GM21526 (cell line): ENCODE measurements around the gene NPTXR.
A peak's percentile ranks its signal among the peaks of the same experiment; 100 is the strongest.
"Not testable (repeated sequence)": the region's sequence is repeated elsewhere in the genome, so short reads cannot be mapped to it uniquely, and the experiment has no call there.

Experiments
- ATAC-seq: cut with Tn5 transposase; IDR thresholded peaks from one replicate; pipeline ENCODE4 v1.9.1; 2021; ENCODE audit warnings: moderate library complexity; ENCODE audit not compliant: unreplicated experiment, low FRiP score

NPTXR gene

DNA sequence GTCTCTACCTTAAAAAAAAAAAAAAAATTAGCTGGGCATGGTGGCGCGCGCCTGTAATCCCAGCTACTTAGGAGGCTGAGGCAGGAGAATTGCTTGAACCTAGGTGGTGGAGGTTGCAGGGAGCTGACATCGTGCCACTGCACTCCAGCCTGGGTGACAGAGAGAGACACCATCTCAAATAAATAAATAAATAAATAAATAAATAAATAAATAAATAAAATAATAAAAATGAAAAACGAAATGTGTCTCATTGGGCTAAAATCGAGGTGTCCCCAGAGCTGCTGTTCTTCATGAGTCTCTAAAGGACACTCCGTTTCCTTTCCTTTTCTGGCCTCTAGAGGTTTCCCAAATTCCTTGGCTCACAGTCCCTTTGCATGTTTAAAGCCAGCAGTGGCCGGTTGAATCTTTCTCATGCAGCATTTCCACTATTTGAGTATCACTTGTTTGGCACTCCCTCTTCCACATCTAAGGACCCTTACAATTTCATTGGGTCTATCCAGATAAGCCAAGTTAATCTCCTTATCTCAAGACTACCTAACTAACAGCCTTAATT is 38.7 kb downstream of the NPTXR start:
- ATAC-seq = not testable (repeated sequence)

DNA sequence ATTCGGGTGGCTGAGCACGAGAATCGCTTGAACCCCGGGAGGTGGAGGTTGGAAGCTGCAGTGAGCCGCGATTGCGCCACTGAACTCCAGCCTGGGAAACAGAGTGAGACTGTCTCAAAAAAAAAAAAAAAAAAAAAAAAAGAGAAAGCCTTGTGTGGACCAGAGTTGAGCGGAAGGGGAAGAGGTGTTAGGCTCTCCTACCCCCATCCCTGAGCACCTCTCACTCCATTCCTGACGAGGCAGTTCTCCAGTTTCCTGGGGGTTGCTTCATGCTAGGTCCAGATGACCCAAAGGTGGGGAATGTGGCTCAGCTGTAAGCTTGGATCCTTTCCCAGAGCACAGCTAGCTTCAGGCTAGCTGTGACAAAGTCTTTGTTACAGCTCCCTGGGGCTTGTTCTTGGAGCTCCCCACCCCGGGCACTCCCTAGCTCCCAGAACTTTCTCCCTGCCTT is 41.1 kb downstream of the NPTXR start:
- ATAC-seq = no peak

DNA sequence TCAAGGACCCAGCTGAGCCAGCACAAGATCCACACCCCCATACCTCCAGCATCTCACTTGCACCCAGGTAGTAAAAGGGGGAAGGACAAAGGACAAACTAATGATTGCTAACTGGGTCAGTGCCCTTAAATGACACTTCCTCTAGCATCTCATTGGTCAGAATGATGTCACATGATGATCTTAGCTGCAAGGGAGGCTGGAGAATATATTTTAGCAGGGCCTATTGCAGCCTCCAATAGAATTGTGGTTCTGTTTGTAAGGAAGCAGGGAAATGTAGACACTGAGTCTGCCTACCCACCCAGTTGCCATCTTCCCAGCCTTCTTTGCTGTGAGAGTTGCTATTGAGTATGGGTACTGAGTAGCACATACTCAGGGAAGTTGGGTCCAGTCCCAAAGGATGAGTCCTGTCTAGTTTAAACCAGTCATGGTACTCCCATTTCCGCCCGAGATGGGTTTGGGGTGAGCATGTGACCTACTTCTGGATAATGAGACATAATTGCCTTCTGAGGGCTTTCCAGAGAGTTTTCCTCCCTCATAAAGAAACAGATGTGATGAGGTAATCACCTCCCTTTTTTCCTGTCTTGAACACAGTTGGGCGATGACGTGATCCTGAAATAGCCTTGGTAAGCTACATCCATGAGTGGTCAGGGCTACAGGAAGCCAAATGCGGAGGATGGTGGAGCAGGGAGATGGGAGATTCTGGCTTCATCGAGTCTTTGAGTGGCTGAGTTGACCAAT is 44.4 kb downstream of the NPTXR start:
- no peak for ATAC-seq

DNA sequence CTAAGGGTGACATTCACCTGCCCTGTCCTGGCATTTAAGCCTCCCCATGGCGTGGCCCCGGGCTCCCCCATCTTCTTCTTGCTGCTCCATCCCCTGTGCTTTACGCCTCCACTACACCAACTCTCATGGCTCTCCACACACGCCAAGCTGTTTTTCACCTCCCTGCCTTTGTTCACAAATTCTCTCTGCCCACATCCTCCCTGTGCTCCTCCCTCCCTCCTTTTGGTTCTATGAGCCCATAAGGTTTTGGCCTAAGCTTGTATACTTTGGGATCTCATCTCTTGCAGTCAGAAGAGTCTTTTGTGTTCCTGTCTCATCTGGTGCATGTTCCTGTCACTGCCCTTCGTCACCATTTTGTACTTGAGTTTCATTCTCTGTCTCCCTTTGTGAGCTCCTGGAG is 45.3 kb downstream of the NPTXR start:
- ATAC-seq = no peak

DNA sequence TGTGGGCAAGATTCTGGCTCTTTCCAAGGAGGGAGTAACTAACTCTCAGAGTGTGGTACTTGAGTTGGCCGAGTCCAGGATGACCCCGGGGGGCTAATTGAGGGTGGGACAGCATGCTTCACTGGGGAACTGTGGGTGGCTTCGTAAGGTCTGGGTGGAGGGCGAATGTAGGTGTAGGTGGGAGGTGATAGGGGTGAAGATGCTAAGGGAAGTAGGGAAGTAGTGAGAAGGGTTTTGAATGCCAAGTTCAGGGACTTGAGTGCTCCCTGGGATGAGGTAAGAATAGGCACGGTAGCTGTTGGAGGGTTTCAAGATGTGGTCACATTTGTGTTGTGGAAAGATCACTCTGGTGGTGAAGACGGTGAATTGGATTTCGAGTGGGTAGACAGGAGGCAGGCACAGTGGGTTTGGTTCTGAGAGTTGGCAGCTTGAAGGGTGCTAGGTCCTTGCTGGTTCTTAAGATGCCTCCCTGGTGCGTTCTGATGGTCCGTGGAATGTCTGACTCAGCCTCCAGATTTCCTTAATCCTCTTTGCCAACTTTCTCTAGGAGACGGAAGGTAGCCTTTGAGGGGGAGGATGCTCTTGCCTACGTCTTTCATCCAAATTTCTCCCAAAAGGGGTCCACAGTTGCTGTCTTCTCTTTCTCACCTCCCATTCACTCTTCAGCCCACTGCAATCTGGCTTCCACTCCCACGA is 47.4 kb downstream of the NPTXR start:
- ATAC-seq = no peak

DNA sequence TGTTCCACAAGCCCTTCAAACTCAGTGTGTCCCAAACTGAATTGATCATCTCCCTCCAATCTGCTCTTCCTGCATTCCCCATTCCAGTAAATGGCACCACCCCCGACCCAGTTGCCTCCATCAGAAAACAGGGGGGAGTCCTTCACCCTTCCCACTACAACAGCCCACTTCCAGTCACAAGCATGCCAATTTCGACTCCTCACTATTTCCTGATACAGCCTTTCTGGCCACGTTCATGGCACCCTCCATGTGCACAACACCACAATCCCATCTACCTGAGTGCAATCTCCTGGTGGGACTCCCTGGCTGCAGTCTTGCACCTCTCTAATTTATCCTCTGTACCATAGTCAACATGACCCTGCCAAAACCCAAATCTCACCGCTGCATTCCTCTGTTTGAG is 48.3 kb downstream of the NPTXR start:
- no peak for ATAC-seq

DNA sequence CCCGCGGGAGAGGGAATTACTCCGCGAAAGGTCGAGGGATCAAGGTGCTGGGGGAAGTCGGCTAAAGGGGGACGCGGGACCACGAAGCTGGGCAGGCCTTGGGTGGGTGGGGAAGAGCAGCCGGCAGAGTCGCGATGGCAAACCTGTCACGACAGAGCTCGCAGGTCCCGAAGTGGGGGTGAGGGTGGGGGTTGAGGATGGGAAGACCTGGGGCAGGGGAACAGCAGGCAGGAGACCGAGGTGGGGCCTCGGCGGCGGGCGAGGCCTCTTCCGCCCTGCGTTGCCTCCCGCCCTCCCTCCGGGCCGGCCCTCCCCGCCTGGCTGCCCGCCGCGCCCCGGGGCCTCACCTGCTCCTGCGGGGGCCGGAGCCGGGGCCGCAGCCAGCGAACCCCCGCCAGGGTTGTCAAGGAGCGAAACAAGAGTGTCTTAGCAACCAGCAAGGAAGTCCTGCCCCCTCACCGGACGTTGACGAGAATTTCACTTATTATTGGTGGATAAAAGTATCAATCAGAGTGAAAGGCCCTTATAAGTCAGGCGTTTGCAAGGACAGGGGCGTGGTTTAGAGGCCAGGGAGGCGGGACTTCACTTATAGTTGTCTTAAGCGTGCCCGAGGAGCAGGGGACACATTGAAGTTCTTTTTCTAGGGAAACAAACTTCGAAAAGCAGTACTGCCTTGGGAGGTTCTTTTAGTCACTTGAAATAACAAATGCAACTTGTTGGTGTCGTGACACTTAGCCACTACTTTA is 49.9 kb downstream of the NPTXR start, which contains the start of gene DNAL4:
Gene DNAL4, minus strand, starts transcription at position 423 of the 746 bp plus-strand sequence. CDS start 11,412 bp downstream, outside the sequence.
- ATAC-seq = peak; percentile 86

DNA sequence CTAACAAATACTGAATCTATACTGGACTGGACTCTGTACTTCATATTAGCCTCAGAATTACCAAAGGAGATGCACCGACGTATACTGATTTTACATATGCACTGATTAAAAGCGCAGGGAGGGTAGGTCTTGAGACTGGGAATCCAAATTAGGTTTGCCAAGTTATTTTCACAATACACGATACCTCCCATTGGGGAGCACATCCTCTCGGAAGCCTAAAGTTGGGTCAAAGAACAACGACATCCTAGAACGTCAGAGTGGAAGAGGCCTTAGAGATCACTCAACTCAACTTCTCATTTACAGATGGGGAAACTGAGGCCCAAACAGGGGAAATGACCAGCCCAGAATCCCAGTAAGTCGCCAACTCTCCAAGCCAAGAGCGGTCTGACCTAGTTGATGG is 50.5 kb downstream of the NPTXR start:
- no peak for ATAC-seq

DNA sequence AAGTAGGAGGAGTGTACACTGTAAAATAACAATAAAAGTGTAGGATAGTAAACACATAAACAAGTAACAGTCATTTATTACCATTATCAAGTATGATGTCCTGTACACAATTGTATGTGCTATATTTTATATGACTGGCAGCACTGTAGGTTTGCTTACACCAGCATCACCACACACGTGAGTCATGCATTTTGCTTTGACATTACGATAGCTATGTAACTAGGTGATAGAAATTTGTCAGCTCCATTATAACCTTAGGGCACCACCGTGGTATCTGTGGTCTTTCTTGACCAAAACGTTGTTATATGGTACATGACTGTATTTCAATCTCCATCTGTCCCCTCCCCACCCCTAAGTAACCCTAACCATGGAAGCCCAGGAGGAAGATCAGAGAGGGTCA is 51.0 kb downstream of the NPTXR start:
- ATAC-seq = no peak

DNA sequence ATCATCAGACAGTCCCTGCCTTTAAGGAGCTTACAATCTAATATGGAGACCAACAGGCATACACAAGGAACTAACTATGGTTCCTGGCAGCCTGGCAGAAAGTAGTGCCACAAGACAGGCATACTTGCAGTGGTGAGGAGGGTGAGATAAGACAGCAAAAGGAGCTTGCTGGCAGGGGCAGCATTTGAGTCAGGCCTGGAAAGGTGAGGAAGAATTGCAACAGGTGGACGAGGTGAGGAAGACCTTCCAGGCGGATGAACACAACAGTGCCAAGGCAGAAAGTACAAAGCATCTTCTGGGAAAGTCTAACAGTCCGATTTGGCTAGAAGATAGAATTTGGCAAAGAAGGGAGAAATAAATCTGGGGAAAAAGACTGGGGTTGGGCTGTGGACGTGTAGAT is 54.2 kb downstream of the NPTXR start:
- ATAC-seq = no peak

DNA sequence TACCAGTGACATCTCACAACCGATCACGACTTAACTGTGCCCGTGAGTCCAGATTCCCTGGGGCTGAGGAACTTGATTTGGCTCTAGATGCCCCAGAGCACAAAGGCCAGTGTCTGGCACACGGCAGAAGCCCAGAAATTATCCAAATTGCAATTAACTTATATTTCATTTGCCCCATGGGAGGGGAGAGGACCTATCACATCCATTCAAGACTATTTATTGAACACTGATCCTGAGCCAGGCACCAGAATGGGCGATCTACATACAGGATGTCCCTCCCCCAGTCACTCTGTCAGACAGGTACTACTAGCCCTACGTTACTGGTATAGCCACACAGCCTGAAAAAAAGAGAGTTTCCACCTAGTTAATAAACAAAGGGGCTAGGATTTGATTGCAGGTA is 55.0 kb downstream of the NPTXR start:
- ATAC-seq = no peak

DNA sequence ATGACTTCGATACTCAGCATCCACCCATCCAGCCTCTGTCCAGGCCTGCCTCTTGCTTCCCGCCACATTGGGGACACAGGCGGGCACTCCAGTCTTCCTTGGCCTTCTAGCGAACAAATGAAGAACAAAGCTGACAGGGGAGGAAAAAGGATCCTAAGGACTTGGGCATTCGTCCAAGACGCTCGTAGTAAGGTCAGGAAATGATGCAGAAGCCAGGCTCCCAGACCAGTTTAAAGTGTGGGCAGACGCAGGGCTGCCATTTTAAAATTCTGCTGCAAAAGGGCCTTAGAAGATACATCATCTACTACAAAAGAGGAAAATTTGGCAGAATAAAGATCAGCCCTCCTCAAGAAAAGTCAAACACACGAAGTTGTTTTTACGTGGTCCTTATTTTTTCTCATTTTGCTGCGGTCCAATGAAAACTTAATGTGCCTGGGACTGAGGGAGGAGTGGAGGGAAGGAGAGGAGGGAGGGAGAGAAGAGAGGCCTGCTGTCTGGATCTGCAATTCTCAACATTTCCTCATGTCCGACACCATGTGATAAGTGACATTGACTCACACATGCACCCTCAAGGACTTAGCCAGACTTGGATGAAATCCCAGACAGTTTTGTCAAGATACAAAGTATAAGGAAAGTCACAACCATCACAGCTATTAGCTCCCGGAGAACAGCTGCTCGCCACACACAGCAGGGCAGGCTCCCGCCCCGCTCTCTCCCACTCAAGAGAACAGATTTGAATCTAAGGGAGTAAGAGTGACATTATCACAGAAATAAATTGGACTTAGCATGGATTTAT is 55.6 kb downstream of the NPTXR start:
- ATAC-seq = no peak

DNA sequence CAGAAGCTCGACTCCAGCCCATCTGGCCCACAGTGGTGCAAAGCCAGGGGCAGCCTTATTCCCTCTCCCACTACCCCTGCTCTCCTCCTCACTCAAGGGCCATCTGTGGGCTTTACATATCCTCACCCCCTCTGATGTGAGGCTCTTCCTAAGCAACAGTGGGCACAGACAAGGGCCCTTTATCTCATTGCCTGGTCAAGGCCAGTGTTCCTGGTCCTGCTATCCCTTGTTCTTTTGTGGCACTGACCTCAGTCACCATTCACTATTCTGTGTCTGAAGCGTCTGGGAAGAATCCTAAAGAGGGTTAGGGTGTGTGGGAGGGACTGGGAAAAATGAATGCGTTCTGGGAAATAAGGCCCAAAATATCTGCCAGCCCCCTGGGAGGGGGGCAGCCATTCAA is 57.2 kb downstream of the NPTXR start:
- no peak for ATAC-seq

DNA sequence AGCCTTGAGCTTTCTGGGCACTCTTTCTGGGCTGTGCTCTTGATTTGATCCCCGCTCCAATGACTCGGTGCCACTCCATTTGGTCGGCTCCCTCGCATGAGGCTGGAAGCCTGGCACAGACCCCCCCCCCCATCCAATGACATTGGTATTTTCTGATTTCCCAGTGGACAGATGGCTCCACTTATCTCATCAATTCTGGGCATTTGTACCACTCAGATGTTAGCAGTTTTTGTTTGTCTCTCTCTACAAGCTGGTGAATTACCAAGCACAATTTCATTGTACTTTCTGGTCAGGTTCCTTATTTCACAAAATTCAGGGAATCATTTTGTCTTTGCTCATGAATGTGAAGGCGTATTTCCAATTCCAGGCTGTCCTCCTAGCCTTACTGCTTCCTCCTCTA is 59.0 kb downstream of the NPTXR start:
- ATAC-seq = no peak

DNA sequence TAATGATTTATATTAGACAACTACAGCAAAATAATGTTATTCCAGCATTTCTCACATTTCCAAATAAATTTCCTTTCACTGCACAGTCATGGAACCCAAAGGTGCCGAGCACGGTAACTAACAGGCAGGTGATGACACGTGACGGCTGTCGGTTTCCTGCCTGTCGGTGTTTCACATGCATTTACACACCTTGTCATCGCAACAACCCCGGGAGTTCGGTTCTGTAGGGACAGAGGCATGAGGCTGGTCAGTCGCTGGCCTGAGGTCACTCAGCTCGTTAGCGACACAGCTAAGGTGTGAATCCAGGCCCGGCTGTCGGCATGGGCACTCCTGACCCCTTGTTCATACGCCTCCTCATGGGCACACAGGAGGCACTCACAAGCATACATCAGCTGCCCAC is 59.8 kb downstream of the NPTXR start:
- ATAC-seq = no peak

DNA sequence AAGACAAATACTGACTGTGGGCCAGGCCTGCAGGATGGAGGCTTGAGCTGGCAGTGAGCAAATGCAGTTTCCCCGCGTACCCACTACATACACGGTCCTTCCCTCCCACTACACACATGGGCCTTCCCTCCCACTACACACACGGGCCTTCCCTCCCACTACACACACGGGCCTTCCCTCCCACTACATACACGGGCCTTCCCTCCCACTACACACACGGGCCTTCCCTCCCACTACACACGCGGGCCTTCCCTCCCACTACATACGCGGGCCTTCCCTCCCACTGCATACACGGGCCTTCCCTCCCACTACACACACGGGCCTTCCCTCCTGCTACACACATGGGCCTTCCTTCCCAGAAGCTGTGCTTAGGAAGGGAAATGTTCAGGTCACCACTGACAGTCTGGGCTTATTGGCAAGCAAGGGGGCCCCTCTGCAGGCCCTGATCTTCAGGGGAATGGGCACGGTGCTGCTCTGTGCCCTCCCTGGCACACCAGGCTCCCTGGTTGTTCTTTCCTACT is 60.7 kb downstream of the NPTXR start:
- ATAC-seq = no peak

DNA sequence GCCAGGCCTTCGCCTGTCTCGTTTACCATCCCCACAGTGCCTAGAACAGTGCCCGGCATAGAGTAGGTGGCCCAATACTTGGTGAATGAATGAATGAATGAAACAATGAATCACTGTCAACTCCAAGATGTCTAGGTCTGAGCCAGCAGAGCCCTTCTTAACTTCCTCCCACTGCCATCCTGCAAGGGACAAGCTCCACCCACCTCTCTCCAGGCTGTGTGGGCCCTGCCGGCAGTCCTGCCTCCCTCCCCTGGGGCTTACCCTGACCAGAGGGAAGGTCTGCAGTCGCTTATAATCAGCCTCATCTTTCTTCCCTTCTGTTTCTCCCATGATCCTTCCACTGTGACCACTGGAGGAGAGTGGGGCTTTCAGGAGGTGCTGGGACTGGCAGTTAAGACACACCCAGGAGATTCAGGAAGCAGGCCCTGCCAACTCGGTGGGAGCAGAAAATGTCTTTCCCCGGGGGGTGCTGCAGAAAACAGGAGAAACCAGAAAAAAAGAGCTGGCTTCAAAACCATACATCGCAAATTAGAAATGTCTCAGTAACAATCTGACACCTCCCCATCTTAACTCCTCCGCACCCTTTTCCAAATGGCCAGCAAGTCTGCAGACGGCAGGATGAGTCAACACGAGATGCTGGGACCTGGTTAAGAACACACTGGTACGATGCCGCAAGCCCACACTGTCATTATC is 61.3 kb downstream of the NPTXR start:
- ATAC-seq = no peak

DNA sequence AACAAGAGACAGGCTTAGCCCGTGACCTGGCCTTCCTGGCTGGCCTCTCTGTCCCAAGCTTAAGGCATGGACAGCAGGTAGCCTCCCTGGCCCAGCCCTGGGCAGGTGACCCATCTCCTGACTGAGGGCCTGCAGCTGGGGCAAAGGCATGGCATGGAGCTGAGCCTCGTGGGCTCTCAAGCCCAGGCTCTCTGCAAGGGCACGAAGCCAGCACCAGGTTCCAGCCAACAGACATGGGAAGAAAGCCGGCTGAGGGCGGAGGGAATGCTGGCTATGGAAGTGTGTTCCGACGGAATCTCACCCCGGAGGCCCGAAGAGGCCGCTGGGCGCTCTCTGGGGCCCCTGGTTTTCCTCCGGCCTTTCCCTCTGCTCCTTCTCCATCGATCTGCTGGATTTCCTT is 62.8 kb downstream of the NPTXR start:
- ATAC-seq = no peak

DNA sequence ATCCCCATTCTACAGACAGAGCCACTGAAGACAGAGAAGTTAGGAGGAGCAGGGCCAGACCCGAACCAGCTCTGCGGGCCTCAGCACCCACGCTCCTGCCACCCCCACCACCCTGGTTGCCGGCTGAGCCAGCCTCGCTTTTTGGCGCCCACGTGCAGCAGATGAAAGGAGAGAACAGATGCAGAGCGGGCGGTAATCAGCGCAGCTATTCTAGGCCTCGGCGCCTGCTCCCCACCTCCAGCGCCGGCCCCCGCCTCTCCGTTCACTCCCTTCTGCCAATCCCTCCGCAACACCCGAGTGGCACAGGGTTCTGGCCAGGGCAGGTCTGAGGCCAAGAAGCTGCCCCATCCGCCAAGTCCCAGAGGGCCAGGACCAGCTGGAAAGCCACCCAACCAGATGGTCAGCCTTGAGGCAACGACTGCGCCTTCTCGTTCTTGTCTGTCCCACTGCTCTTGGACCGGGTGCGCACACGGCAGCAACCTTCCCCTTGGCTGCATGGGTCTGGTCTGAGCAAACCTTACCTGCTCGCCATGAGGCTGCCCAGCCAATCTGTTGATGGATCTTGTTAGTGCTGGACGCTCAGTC is 66.6 kb downstream of the NPTXR start:
- no peak for ATAC-seq
